GM12892 (cell line): Measurements from ENCODE around the gene FNBP1.

ENCODE experiments used
- POLR2A ChIP-seq: IDR thresholded peaks from 2 replicates; pipeline ENCODE4 v1.6.1; 2011; ENCODE audit warnings: low read depth, low read length, control low read depth
- POLR2AphosphoS5 ChIP-seq: IDR thresholded peaks from 2 replicates; pipeline ENCODE4 v1.6.1; 2011; ENCODE audit warnings: low read depth, low read length, control low read depth

DNA sequence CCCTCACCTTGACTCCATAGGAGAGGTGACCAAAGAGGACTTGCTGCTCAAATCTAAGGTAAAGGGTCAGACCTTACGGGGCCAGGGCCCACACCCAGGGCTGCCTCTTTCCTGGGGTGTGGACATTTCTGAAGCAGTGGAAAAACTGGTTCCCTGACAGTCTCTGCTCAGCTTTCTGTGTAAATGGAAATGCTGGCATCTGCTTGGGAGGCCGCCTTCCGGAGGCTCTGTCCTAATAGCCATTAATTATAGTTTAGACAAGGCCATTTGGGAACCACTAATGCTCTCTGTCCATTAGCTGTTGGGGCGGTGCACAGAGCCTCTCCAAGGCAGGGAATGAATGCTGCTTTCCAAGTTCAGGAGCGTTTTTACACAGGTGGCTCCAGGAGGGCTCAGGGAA, 190.4 kb downstream of the FNBP1 start:
- no peak for TF ChIP-seq POLR2A
- no peak for TF ChIP-seq POLR2AphosphoS5
